Mucosa of descending colon (tissue), 3 donors: ENCODE results near the gene UBAP1L. TPM values are rescaled to one million over a fixed set of nuclear protein-coding genes. Genes with fewer than 3 reads are reported as not detected.
A peak's percentile ranks its signal among the peaks of the same experiment; 100 is the strongest.

ENCODE experiments used
- ATAC-seq: fragments of 200-7000 bp; cut with Tn5 transposase; one replicate; pipeline ENCODE4 v1.9.1; 2020; ENCODE audit warnings: mild to moderate bottlenecking, moderate library complexity
- DNase-seq, 3 donors: peaks; one replicate each; pipeline ENCODE4 v3.0.0-alpha.2; 2020
- H3K36me3 ChIP-seq: fragments of 200-600 bp; one replicate; pipeline ENCODE4 v1.8.0; 2021; ENCODE audit warnings: low read depth, mild to moderate bottlenecking
- H3K4me1 ChIP-seq: fragments of 200-600 bp; one replicate; pipeline ENCODE4 v1.8.0; 2021; ENCODE audit warnings: low read depth, mild to moderate bottlenecking
- H3K4me3 ChIP-seq: fragments of 200-600 bp; one replicate; pipeline ENCODE4 v1.8.0; 2021; ENCODE audit warnings: mild to moderate bottlenecking
- H3K9me3 ChIP-seq: fragments of 200-600 bp; one replicate; pipeline ENCODE4 v1.8.0; 2021; ENCODE audit warnings: mild to moderate bottlenecking
- CTCF ChIP-seq: fragments of 200-600 bp; IDR thresholded peaks from one replicate; pipeline ENCODE4 v1.8.0; 2022; ENCODE audit warnings: antibody characterized with exemption, mild to moderate bottlenecking
- intact Hi-C, 2 donors: fragments of 100-400 bp; cut with DNase I in 1 of 2; cut with micrococcal nuclease in 1 of 2; formaldehyde crosslinking; loops; one replicate each; pipeline versions ENCODE4 v1.11.0 to v1.11.1; 2022; cut with DNase I, micrococcal nuclease
- total RNA-seq, 3 donors: library from RNA; stranded (reverse); fragmentation: NEBNext Ultra II Directional in 2 of 3; extraction: Animal tissue kit (Norgen Biotek cat#: 25700) in 2 of 3; gene quantifications; one replicate each; pipeline versions ENCODE4 v1.2.1 to v1.2.4, GENCODE V29; 2021 to 2023
- donor health status: DM: no; HTN: no; CAD: no; lungs with moderate emphysema.
- donor health status: DM: no; HTN: no; CAD: no.
- donor health status: DM: no; HTN: yes; CAD: no.

Gene UBAP1L
- total RNA-seq, 3 donors from 2014 or later, result 2.0 to 6.9 (median 3.9) TPM

GRCh38 chr15:65072027-65072426, 43.0 kb downstream of the UBAP1L start:
- H3K9me3 ChIP-seq, result no peaks in the 10 kb centered on the region
- no peaks in the 10 kb centered on the region for H3K36me3 ChIP-seq
- no peak for TF ChIP-seq CTCF
- DNase-seq (no peak), ATAC-seq (no peak)
- H3K4me3 ChIP-seq, result no peak overlapping the region
- intact Hi-C loops, result no loop called here
- H3K4me1 ChIP-seq, result no peaks in the 10 kb centered on the region

- DNase-seq (no peak), ATAC-seq (peak; percentile 5)
- TF ChIP-seq CTCF, result no peak
- no peaks in the 10 kb centered on the region for H3K9me3 ChIP-seq
- H3K36me3 ChIP-seq, result no peaks in the 10 kb centered on the region
- no peaks in the 10 kb centered on the region for H3K4me1 ChIP-seq
- no peak overlapping the region for H3K4me3 ChIP-seq
- intact Hi-C loops, result no loop called here
Observed at GRCh38 chr15:65071381-65071811, 43.6 kb downstream of the UBAP1L start.

- H3K4me3 ChIP-seq, result no peak overlapping the region
- no peak for ATAC-seq
- no peak for TF ChIP-seq CTCF
- intact Hi-C loops, result no loop called here
- no peaks in the 10 kb centered on the region for H3K4me1 ChIP-seq
- no peaks in the 10 kb centered on the region for H3K36me3 ChIP-seq
- DNase-seq, result no peak
- no peaks in the 10 kb centered on the region for H3K9me3 ChIP-seq
Observed at GRCh38 chr15:65069779-65070546, 45.0 kb downstream of the UBAP1L start.

DNA sequence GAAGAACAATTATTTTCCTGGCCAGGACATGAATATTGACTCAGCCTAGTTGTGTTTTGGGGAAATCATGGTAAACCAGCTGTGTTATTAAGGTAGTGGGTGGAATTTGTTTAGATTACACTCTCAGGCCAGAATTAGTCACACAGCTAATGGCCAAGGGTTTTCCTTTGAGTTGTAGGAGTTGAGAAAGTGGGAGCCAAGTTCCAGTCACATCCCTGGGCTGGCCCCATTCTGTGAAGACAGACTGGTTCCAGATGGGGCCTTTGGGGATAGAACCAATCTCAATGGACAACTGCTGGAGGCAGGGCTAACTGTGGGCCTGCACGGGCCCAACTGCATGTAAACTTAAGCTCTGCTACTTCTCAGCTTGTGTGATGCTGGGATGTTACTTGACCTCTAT, 45.8 kb downstream of the UBAP1L start:
- DNase-seq, result peak in 1 of 3 donors; percentile 59
- H3K36me3 ChIP-seq, result no peaks in the 10 kb centered on the region
- no peaks in the 10 kb centered on the region for H3K4me1 ChIP-seq
- TF ChIP-seq CTCF, result no peak
- no peak overlapping the region for H3K4me3 ChIP-seq
- ATAC-seq, result peak; percentile 63
- H3K9me3 ChIP-seq, result no peaks in the 10 kb centered on the region
- intact Hi-C loops, result no loop called here

GRCh38 chr15:65068403-65068788, 46.6 kb downstream of the UBAP1L start:
- no peak for ATAC-seq
- DNase-seq, result no peak
- no peak for TF ChIP-seq CTCF
- Histone ChIP-seq H3K9me3 (no peaks in the 10 kb centered on the region), H3K36me3 (no peaks in the 10 kb centered on the region), H3K4me3 (no peak overlapping the region), H3K4me1 (no peaks in the 10 kb centered on the region)
- intact Hi-C loops, result no loop called here
